Liver (tissue), 9 donors: ENCODE data around the gene OR1E2. TPM values are rescaled to one million over a fixed set of nuclear protein-coding genes. Genes with fewer than 3 reads are reported as not detected.
"Not testable (repeated sequence)": the region's sequence is repeated elsewhere in the genome, so short reads cannot be mapped to it uniquely, and the experiment has no call there.

Experiments used
- DNase-seq: peaks from one replicate; pipeline ENCODE4 v3.0.0-alpha.2; 2017; ENCODE audit warnings: low spot score
- H3K27ac ChIP-seq, 2 donors: one replicate each; pipeline ENCODE4 v1.7.0; 2013; ENCODE audit warnings: inconsistent platforms in 2 of 2, low read length in 2 of 2, control low read depth in 1 of 2, low read depth in 1 of 2, mild to moderate bottlenecking in 1 of 2
- H3K27me3 ChIP-seq, 4 donors: one replicate each; pipeline versions ENCODE4 v1.6.1 to v1.7.0; 2013; ENCODE audit warnings: low read length in 3 of 4, inconsistent platforms in 1 of 4, mild to moderate bottlenecking in 1 of 4, moderate library complexity in 1 of 4; ENCODE audit not compliant: control insufficient read depth in 4 of 4, insufficient read depth in 4 of 4
- H3K36me3 ChIP-seq, 4 donors: one replicate each; pipeline versions ENCODE4 v1.6.1 to v1.7.0; 2013; ENCODE audit warnings: low read length in 3 of 4, mild to moderate bottlenecking in 3 of 4, low read depth in 1 of 4, moderate library complexity in 1 of 4; ENCODE audit not compliant: control insufficient read depth in 4 of 4, insufficient read depth in 3 of 4
- H3K4me1 ChIP-seq, 4 donors: one replicate each; pipeline versions ENCODE4 v1.6.1 to v1.7.0; 2013; ENCODE audit warnings: low read length in 3 of 4, mild to moderate bottlenecking in 3 of 4, moderate library complexity in 1 of 4; ENCODE audit not compliant: control insufficient read depth in 4 of 4, insufficient read depth in 4 of 4
- H3K4me3 ChIP-seq, 3 donors: one replicate each; pipeline versions ENCODE4 v1.6.1 to v1.7.0; 2013; ENCODE audit warnings: low read length in 3 of 3, control low read depth in 1 of 3, low read depth in 1 of 3, mild to moderate bottlenecking in 1 of 3
- H3K9ac ChIP-seq, 2 donors: one replicate each; pipeline ENCODE4 v1.7.0; 2013; ENCODE audit warnings: low read length in 2 of 2, mild to moderate bottlenecking in 2 of 2, moderate library complexity in 2 of 2, control low read depth in 1 of 2, low read depth in 1 of 2
- H3K9me3 ChIP-seq, 4 donors: one replicate each; pipeline versions ENCODE4 v1.6.1 to v1.7.0; 2013; ENCODE audit warnings: low read length in 3 of 4; ENCODE audit not compliant: control insufficient read depth in 4 of 4
- EGR1 ChIP-seq, 2 donors: IDR thresholded peaks; 2 replicates each; pipeline ENCODE4 v1.6.1; 2016 to 2018; ENCODE audit warnings: antibody characterized with exemption in 2 of 2, low read depth in 2 of 2
- FOXA2 ChIP-seq: IDR thresholded peaks from 2 replicates; pipeline ENCODE4 v1.6.1; 2016; ENCODE audit warnings: antibody characterized with exemption
- HNF4A ChIP-seq, 2 donors: conservative IDR thresholded peaks; 2 replicates each; pipeline ENCODE4 v1.6.1; 2016; ENCODE audit warnings: antibody characterized with exemption in 2 of 2, mild to moderate bottlenecking in 2 of 2
- HNF4G ChIP-seq: IDR thresholded peaks from 2 replicates; pipeline ENCODE4 v1.6.1; 2016; ENCODE audit warnings: antibody characterized with exemption
- JUND ChIP-seq, 2 donors: IDR thresholded peaks; 2 replicates each; pipeline ENCODE4 v1.6.1; 2016; ENCODE audit warnings: antibody characterized with exemption in 2 of 2
- NR2F2 ChIP-seq: IDR thresholded peaks from 2 replicates; pipeline ENCODE4 v1.6.1; 2016; ENCODE audit warnings: antibody characterized with exemption
- RAD21 ChIP-seq, 2 donors: IDR thresholded peaks; 2 replicates each; pipeline ENCODE4 v1.6.1; 2016; ENCODE audit warnings: antibody characterized with exemption in 2 of 2, mild to moderate bottlenecking in 2 of 2
- REST ChIP-seq: IDR thresholded peaks from 2 replicates; pipeline ENCODE4 v1.6.1; 2016; ENCODE audit warnings: antibody characterized with exemption, mild to moderate bottlenecking
- RXRA ChIP-seq, 2 donors: IDR thresholded peaks; 2 replicates each; pipeline ENCODE4 v1.6.1; 2017 to 2018; ENCODE audit warnings: antibody characterized with exemption in 2 of 2, mild to moderate bottlenecking in 1 of 2
- SP1 ChIP-seq: IDR thresholded peaks from 2 replicates; pipeline ENCODE4 v1.6.1; 2018; ENCODE audit warnings: antibody characterized with exemption, mild to moderate bottlenecking
- YY1 ChIP-seq: IDR thresholded peaks from 2 replicates; pipeline ENCODE4 v1.6.1; 2016; ENCODE audit warnings: antibody characterized with exemption, mild to moderate bottlenecking
- WGBS: extraction: QIAGEN DNeasy Blood & Tissue Kit; methylation state at CpG from one replicate; pipeline ENCODE4 v1.1.7; 2013; 5-methylcytosine and 5-hydroxymethylcytosine counted together
- polyA plus RNA-seq, 2 donors: library from polyadenylated mRNA; stranded (reverse) in 1 of 2; unstranded in 1 of 2; fragments of 200-250 nt in 1 of 2; fragments of >200 nt in 1 of 2; fragmentation: Nextera tagmentation in 1 of 2; extraction: Ambion mirVana in 1 of 2; gene quantifications; one replicate each; pipeline versions ENCODE4 v1.2.1 to v1.2.3, GENCODE V29; 2013 to 2015
- total RNA-seq, 2 donors: library from RNA; depleted of rRNA; stranded (reverse); fragments of >200 nt; gene quantifications; one replicate each; pipeline ENCODE4 v1.2.3, GENCODE V29; 2014
- TF ChIP-seq, protein P1 (sequence below): fragments of 150-350 bp; IDR thresholded peaks from 2 replicates; pipeline ENCODE4 v1.5.1; 2017; ENCODE audit warnings: improper control_type of control experiment, low read depth, low read length; ENCODE audit not compliant: missing input control
- TF ChIP-seq, protein P2 (sequence below): IDR thresholded peaks from 2 replicates; pipeline ENCODE4 v1.6.1; 2016; ENCODE audit warnings: antibody characterized with exemption
- TF ChIP-seq, protein P3 (sequence below): IDR thresholded peaks from 2 replicates; pipeline ENCODE4 v1.6.1; 2016; ENCODE audit warnings: antibody characterized with exemption
- donor health status: healthy.
- donor health status: healthy.
- donor health status: healthy.
- donor health status: healthy.
- donor health status: healthy.

Gene OR1E2
- total and polyA plus RNA-seq, 4 donors, result 0.08 TPM; not detected in 3

DNA sequence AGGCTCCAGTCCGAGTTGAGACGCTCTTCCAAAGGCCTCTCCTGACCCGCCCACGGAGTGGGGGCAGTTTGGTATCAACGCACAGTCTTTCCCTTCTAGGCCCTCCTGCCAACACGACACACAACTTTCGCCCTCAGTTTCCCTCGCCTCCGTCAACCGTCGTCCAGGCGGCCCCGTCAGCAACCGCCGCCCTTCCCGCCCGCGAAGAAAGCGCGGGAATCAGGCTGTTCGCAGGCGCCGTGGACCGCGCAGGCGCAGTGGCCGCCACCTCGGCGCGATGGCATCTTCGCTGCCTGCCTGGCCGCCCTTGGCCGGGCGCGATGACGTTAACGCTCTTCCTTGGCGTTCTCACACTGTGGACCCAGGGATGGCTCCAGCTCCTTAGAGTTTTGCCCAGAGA lies 38.0 kb upstream of the OR1E2 start, which contains the start of gene SPATA22 (continued):
- TF ChIP-seq JUND (IDR thresholded peaks at IDR 0.05) (no peak), YY1 (no peak), FOXA2 (no peak)

DNA sequence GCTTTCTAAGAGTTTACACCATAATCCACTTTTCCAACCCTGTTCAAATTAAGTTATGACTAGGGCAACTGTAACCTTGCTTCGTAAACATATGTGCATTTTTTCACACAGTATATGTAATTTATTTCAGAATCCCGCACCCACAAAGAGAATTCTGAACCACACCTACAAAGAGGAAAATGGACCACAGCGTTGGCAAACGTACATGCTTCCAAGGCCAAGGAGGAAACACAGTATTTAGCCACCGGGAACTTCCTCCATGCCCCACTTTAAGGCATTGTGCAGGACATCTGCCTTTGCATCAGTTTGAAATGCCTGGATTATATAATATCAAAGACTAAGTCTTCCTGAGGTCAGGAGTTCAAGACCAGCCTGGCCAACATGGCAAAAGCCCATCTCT lies 35.9 kb upstream of the OR1E2 start:
- Histone ChIP-seq H3K9ac (no peak overlapping the region), H3K27ac (no peak overlapping the region), H3K27me3 (no peaks in the 10 kb centered on the region), H3K36me3 (no peaks in the 10 kb centered on the region), H3K4me1 (peaks cover 2 to 13% (median 6%) of the 10 kb centered on the region in 4 donors), H3K4me3 (no peak overlapping the region), H3K9me3 (peaks cover 0 to 1% (median 0%) of the 10 kb centered on the region in 4 donors)
- TF ChIP-seq HNF4G, result no peak
- no peak for TF ChIP-seq REST
- TF ChIP-seq FOXA2, result no peak
- TF ChIP-seq, protein P1, sequence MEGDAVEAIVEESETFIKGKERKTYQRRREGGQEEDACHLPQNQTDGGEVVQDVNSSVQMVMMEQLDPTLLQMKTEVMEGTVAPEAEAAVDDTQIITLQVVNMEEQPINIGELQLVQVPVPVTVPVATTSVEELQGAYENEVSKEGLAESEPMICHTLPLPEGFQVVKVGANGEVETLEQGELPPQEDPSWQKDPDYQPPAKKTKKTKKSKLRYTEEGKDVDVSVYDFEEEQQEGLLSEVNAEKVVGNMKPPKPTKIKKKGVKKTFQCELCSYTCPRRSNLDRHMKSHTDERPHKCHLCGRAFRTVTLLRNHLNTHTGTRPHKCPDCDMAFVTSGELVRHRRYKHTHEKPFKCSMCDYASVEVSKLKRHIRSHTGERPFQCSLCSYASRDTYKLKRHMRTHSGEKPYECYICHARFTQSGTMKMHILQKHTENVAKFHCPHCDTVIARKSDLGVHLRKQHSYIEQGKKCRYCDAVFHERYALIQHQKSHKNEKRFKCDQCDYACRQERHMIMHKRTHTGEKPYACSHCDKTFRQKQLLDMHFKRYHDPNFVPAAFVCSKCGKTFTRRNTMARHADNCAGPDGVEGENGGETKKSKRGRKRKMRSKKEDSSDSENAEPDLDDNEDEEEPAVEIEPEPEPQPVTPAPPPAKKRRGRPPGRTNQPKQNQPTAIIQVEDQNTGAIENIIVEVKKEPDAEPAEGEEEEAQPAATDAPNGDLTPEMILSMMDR, result no peak
- TF ChIP-seq SP1, result no peak
- TF ChIP-seq NR2F2, result no peak
- TF ChIP-seq, protein P2, sequence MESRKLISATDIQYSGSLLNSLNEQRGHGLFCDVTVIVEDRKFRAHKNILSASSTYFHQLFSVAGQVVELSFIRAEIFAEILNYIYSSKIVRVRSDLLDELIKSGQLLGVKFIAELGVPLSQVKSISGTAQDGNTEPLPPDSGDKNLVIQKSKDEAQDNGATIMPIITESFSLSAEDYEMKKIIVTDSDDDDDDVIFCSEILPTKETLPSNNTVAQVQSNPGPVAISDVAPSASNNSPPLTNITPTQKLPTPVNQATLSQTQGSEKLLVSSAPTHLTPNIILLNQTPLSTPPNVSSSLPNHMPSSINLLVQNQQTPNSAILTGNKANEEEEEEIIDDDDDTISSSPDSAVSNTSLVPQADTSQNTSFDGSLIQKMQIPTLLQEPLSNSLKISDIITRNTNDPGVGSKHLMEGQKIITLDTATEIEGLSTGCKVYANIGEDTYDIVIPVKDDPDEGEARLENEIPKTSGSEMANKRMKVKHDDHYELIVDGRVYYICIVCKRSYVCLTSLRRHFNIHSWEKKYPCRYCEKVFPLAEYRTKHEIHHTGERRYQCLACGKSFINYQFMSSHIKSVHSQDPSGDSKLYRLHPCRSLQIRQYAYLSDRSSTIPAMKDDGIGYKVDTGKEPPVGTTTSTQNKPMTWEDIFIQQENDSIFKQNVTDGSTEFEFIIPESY, result no peak
- no peak for TF ChIP-seq YY1
- TF ChIP-seq EGR1 (IDR thresholded peaks at IDR 0.05; ENCODE audit: low read depth in 2 of 2), result no peak
- no peak for TF ChIP-seq RAD21 (IDR thresholded peaks at IDR 0.05)
- TF ChIP-seq, protein P3, sequence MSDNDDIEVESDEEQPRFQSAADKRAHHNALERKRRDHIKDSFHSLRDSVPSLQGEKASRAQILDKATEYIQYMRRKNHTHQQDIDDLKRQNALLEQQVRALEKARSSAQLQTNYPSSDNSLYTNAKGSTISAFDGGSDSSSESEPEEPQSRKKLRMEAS, result no peak
- DNase-seq, result no peak
- 64% methylated on average over 5 of the region's 5 CpGs for WGBS

GRCh38 chr17:3466355-3466754 lies 32.7 kb upstream of the OR1E2 start:
- 29% methylated on average over 1 of the region's 1 CpG for WGBS
- not testable (repeated sequence) for H3K9me3 ChIP-seq, H3K4me1 ChIP-seq, DNase-seq, H3K27ac ChIP-seq, H3K36me3 ChIP-seq, H3K4me3 ChIP-seq, H3K9ac ChIP-seq, H3K27me3 ChIP-seq
- TF ChIP-seq RAD21 (IDR thresholded peaks at IDR 0.05) (peak in 1 of 2 donors; percentile 17), HNF4A (conservative IDR thresholded peaks at IDR 0.05) (peak; percentile 48 to 57), RXRA (IDR thresholded peaks at IDR 0.05) (peak; percentile 60 to 67), NR2F2 (peak; percentile 28)
